H1 (cell line): ENCODE results near the gene HEPHL1. TPM values are rescaled to one million over a fixed set of nuclear protein-coding genes. Genes with fewer than 3 reads are reported as not detected.

Experiments
- CTCF ChIA-PET: fragments of 300-600 bp; sonication (Branson Sonifier 250); formaldehyde crosslinking; loops from one replicate; lab custom pipeline; 2021; ENCODE audit not compliant: partially characterized antibody; lab: Charles Lee
- POLR2A ChIA-PET: fragments of 300-600 bp; sonication (Branson Sonifier 250); formaldehyde crosslinking; loops from one replicate; lab custom pipeline; 2021; ENCODE audit warnings: inconsistent platforms; ENCODE audit not compliant: partially characterized antibody; lab: Charles Lee
- DNase-seq, 2 experiments: peaks; one replicate each; pipeline versions ENCODE4 v3.0.0 to v3.0.0-alpha.2; 2010 to 2022; ENCODE audit warnings: low spot score in 2 of 2, low read depth in 1 of 2, mixed read lengths in 1 of 2
- FAIRE-seq: peaks from 2 replicates; lab custom pipeline; 2011; peaks lifted over from hg19 to GRCh38; lab: Jason Lieb, UNC
- H2AFZ ChIP-seq: 2 replicates; pipeline ENCODE4 v1.8.1; 2012; ENCODE audit warnings: low read length, inconsistent platforms
- H2AK5ac ChIP-seq: 2 replicates; pipeline ENCODE4 v1.6.1; 2013; ENCODE audit warnings: low read depth, low read length
- H2BK120ac ChIP-seq: replicated peaks from 2 replicates; pipeline ENCODE3; 2013; ENCODE audit warnings: low read depth, low read length, inconsistent platforms
- H2BK12ac ChIP-seq: 2 replicates; pipeline ENCODE4 v1.6.1; 2013; ENCODE audit warnings: low read depth, low read length
- H2BK15ac ChIP-seq: 2 replicates; pipeline ENCODE4 v1.6.1; 2013; ENCODE audit warnings: low read length
- H2BK20ac ChIP-seq: 2 replicates; pipeline ENCODE4 v1.6.1; 2013; ENCODE audit warnings: low read length
- H2BK5ac ChIP-seq: 2 replicates; pipeline ENCODE4 v1.6.1; 2013; ENCODE audit warnings: low read depth, low read length
- H3K14ac ChIP-seq: 2 replicates; pipeline ENCODE4 v1.6.1; 2013; ENCODE audit warnings: inconsistent platforms; ENCODE audit not compliant: insufficient read length
- H3K18ac ChIP-seq: 2 replicates; pipeline ENCODE4 v1.6.1; 2013; ENCODE audit warnings: low read length; ENCODE audit errors: extremely low read depth
- H3K23ac ChIP-seq: 2 replicates; pipeline ENCODE4 v1.6.1; 2013; ENCODE audit warnings: inconsistent platforms; ENCODE audit not compliant: insufficient read length
- H3K23me2 ChIP-seq: 2 replicates; pipeline ENCODE4 v1.6.1; 2013; ENCODE audit warnings: low read depth, low read length
- H3K27ac ChIP-seq: 2 replicates; pipeline ENCODE4 v1.6.1; 2011; ENCODE audit warnings: low read depth, low read length, inconsistent platforms
- H3K27me3 ChIP-seq, 4 experiments: replicated peaks in 1 of 4; 1 replicate in 1 of 4; 2 replicates in 3 of 4; pipeline versions ENCODE4 v1.6.1 to v1.8.1; 2011 to 2013; ENCODE audit warnings: low read length in 3 of 4, mild to moderate bottlenecking in 3 of 4, inconsistent platforms in 2 of 4, mixed read lengths in 2 of 4, moderate library complexity in 1 of 4; ENCODE audit not compliant: control insufficient read depth in 3 of 4, insufficient read depth in 3 of 4; ENCODE audit errors: extremely low read depth in 1 of 4
- H3K36me3 ChIP-seq, 4 experiments: 2 replicates each; pipeline versions ENCODE4 v1.6.1 to v1.8.1; 2011 to 2013; ENCODE audit warnings: mild to moderate bottlenecking in 4 of 4, low read length in 3 of 4, moderate library complexity in 2 of 4, control low read depth in 1 of 4, inconsistent platforms in 1 of 4; ENCODE audit not compliant: insufficient read depth in 4 of 4, control insufficient read depth in 2 of 4
- H3K4ac ChIP-seq: replicated peaks from 2 replicates; pipeline ENCODE3; 2013; ENCODE audit warnings: low read length, low read depth, mixed read lengths, inconsistent platforms; ENCODE audit not compliant: insufficient read length
- H3K4me1 ChIP-seq, 4 experiments: replicated peaks in 1 of 4; 1 replicate in 1 of 4; 2 replicates in 3 of 4; pipeline versions ENCODE4 v1.6.1 to v1.8.1; 2011 to 2013; ENCODE audit warnings: low read length in 3 of 4, inconsistent platforms in 2 of 4, mixed read lengths in 1 of 4; ENCODE audit not compliant: insufficient read depth in 4 of 4, control insufficient read depth in 3 of 4
- H3K4me2 ChIP-seq, 2 experiments: 2 replicates each; pipeline versions ENCODE4 v1.6.1 to v1.8.1; 2011 to 2013; ENCODE audit warnings: low read depth in 2 of 2, low read length in 2 of 2, control low read depth in 1 of 2, inconsistent platforms in 1 of 2, mild to moderate bottlenecking in 1 of 2; ENCODE audit not compliant: insufficient read depth in 1 of 2
- H3K4me3 ChIP-seq, 4 experiments: fragments of 200-600, 300-600 bp in 1 of 4; sonication (generic), shearing (Covaris generic), sonication (Bioruptor Twin) in 1 of 4; 2 replicates each; pipeline versions ENCODE4 v1.5.1 to v1.8.1; 2011 to 2016; ENCODE audit warnings: low read length in 4 of 4, low read depth in 3 of 4, control low read depth in 2 of 4, inconsistent platforms in 2 of 4, mild to moderate bottlenecking in 2 of 4, mixed read lengths in 1 of 4, moderate library complexity in 1 of 4; ENCODE audit not compliant: insufficient read depth in 2 of 4; ENCODE audit errors: extremely low read depth in 1 of 4
- H3K56ac ChIP-seq: replicated peaks from 2 replicates; pipeline ENCODE3; 2013; ENCODE audit warnings: low read depth, mild to moderate bottlenecking, mixed read lengths, low read length, inconsistent platforms; ENCODE audit not compliant: insufficient read length
- H3K79me1 ChIP-seq: 2 replicates; pipeline ENCODE4 v1.6.1; 2013; ENCODE audit warnings: low read depth, low read length, control low read depth
- H3K79me2 ChIP-seq, 2 experiments: 2 replicates each; pipeline versions ENCODE4 v1.6.1 to v1.8.1; 2012 to 2013; ENCODE audit warnings: low read length in 2 of 2, mild to moderate bottlenecking in 2 of 2, inconsistent platforms in 1 of 2; ENCODE audit not compliant: insufficient read depth in 2 of 2, control insufficient read depth in 1 of 2
- H3K9ac ChIP-seq, 4 experiments: replicated peaks in 1 of 4; 1 replicate in 1 of 4; 2 replicates in 3 of 4; pipeline versions ENCODE4 v1.6.1 to v1.8.1; 2011 to 2013; ENCODE audit warnings: low read depth in 3 of 4, low read length in 3 of 4, control low read depth in 2 of 4, mild to moderate bottlenecking in 2 of 4, moderate library complexity in 2 of 4, inconsistent platforms in 1 of 4; ENCODE audit errors: extremely low read depth in 1 of 4
- H3K9me3 ChIP-seq, 2 experiments: 2 replicates each; pipeline versions ENCODE4 v1.6.1 to v1.8.1; 2012 to 2013; ENCODE audit warnings: mild to moderate bottlenecking in 2 of 2, moderate library complexity in 2 of 2, control low read depth in 1 of 2, inconsistent platforms in 1 of 2, low read depth in 1 of 2, low read length in 1 of 2, mixed read lengths in 1 of 2; ENCODE audit not compliant: insufficient read depth in 2 of 2
- H4K20me1 ChIP-seq, 2 experiments: replicated peaks in 1 of 2; 2 replicates each; pipeline versions ENCODE3 to v1.8.1; 2011 to 2013; ENCODE audit warnings: inconsistent platforms in 2 of 2, low read length in 2 of 2, mild to moderate bottlenecking in 1 of 2; ENCODE audit not compliant: insufficient read depth in 2 of 2, control insufficient read depth in 1 of 2
- H4K5ac ChIP-seq: 2 replicates; pipeline ENCODE4 v1.6.1; 2013; ENCODE audit warnings: low read length, low read depth, mixed read lengths, inconsistent platforms; ENCODE audit not compliant: insufficient read length
- H4K8ac ChIP-seq: 2 replicates; pipeline ENCODE4 v1.8.0; 2013; ENCODE audit warnings: mild to moderate bottlenecking, moderate library complexity, low read length, inconsistent platforms; ENCODE audit not compliant: insufficient read depth; ENCODE audit errors: extremely low read depth
- H4K91ac ChIP-seq: replicated peaks from 2 replicates; pipeline ENCODE3; 2013; ENCODE audit warnings: low read length, mixed read lengths, inconsistent platforms; ENCODE audit not compliant: insufficient read length
- JUND ChIP-seq: IDR thresholded peaks from 2 replicates; pipeline ENCODE4 v1.6.1; 2011; ENCODE audit warnings: mild to moderate bottlenecking, improper control_type of control experiment, low read length
- KDM1A ChIP-seq: fragments of 200-600, 300-600 bp; sonication (generic); IDR thresholded peaks from 2 replicates; pipeline ENCODE4 v1.7.1; 2016; ENCODE audit warnings: mild to moderate bottlenecking, low read length, borderline replicate concordance
- SUZ12 ChIP-seq: fragments of 200-600 bp; sonication (generic); IDR thresholded peaks from 2 replicates; pipeline ENCODE4 v1.6.1; 2012; ENCODE audit warnings: mild to moderate bottlenecking, inconsistent platforms, low read length, moderate library complexity, mixed read lengths
- WGBS, 2 experiments: shearing (Covaris generic) in 1 of 2; methylation state at CpG; one replicate each; pipeline versions ENCODE4 v1.1.6 to v1.1.7; 2013 to 2015; ENCODE audit warnings: low lambda C conversion rate in 2 of 2, mixed read lengths in 2 of 2, inconsistent platforms in 1 of 2, low coverage in 1 of 2, missing lambda C conversion rate in 1 of 2; ENCODE audit not compliant: insufficient replicate concordance in 2 of 2, insufficient coverage in 1 of 2, insufficient read length in 1 of 2; ENCODE audit errors: extremely low coverage in 1 of 2, missing lambda C conversion rate in 1 of 2; 5-methylcytosine and 5-hydroxymethylcytosine counted together
- polyA plus RNA-seq, 7 experiments: library from polyadenylated mRNA; depleted of rRNA in 3 of 7; stranded (reverse) in 5 of 7; unstranded in 2 of 7; fragments of >200 nt in 5 of 7; fragments of 200-250 nt in 2 of 7; gene quantifications; 1 replicate in 5 of 7; 2 replicates in 1 of 7; 4 replicates in 1 of 7; pipeline versions ENCODE4 v1.2.1 to v1.2.3, GENCODE V29; 2011 to 2013; ENCODE audit warnings: missing spikeins in 2 of 7, mixed read lengths in 2 of 7
- total RNA-seq: library from RNA; stranded (reverse); fragmentation: NEBNext Ultra II Directional; extraction: Animal tissue kit (Norgen Biotek cat#: 25700); gene quantifications from 2 replicates; pipeline ENCODE4 v1.2.1, GENCODE V29; 2021

HEPHL1 gene
- total and polyA plus RNA-seq, 2 of the 8 experiments (the other 6 are each of a cell fraction or from before 2014, with no cell fraction given): 0.09 to 0.11 TPM

GRCh38 chr11:93984196-93984567, 37.0 kb upstream of the HEPHL1 start:
- no peak for TF ChIP-seq KDM1A
- no peak for TF ChIP-seq SUZ12
- TF ChIP-seq JUND: no peak
- Histone ChIP-seq H2BK15ac (no peak overlapping the region), H3K79me1 (no peaks in the 10 kb centered on the region), H4K8ac (no peak overlapping the region), H3K79me2 (no peaks in the 10 kb centered on the region), H3K18ac (no peak overlapping the region), H3K36me3 (no peaks in the 10 kb centered on the region), H2BK20ac (no peak overlapping the region), H3K4me1 (peaks cover 0 to 4% (median 0%) of the 10 kb centered on the region in 4 experiments; a peak in 1 of 7 replicates), H4K5ac (no peak overlapping the region), H3K9me3 (no peaks in the 10 kb centered on the region), H3K56ac (no peak overlapping the region), H3K14ac (no peak overlapping the region), H3K9ac (no peak overlapping the region), H2AFZ (no peak overlapping the region), H3K4me3 (no peak overlapping the region), H2BK5ac (no peak overlapping the region), H3K23me2 (no peaks in the 10 kb centered on the region), H3K4me2 (no peak overlapping the region), H3K27ac (no peak overlapping the region), H3K23ac (no peak overlapping the region), H2BK120ac (no peak overlapping the region), H3K27me3 (no peaks in the 10 kb centered on the region), H2BK12ac (no peak overlapping the region), H4K91ac (no peak overlapping the region), H4K20me1 (no peaks in the 10 kb centered on the region), H2AK5ac (no peak overlapping the region), H3K4ac (no peak overlapping the region)
- ChIA-PET POLR2A (no interaction called here), CTCF (no interaction called here)
- FAIRE-seq: no peak
- WGBS, 2 experiments: 88% methylated on average over 1 of the region's 1 CpG; no CpG with 5 or more reads in 1 of the 2 experiments
- no peak for DNase-seq
